Gastrocnemius medialis (tissue), 4 donors: ENCODE measurements around the gene COL4A1.

Source experiments
- CTCF ChIP-seq, 5 experiments: fragments of 450-650 bp in 3 of 5; fragments of 200-600 bp in 2 of 5; sonication (generic) in 2 of 5; IDR thresholded peaks in 4 of 5; conservative IDR thresholded peaks in 1 of 5; 1 replicate in 4 of 5; 2 replicates in 1 of 5; pipeline ENCODE4 v1.5.1; 2016 to 2019; ENCODE audit warnings: antibody characterized with exemption in 5 of 5, mild to moderate bottlenecking in 3 of 5, moderate library complexity in 3 of 5
- POLR2A ChIP-seq, 2 donors: fragments of 450-650 bp; IDR thresholded peaks; one replicate each; pipeline ENCODE4 v1.6.1; 2017; ENCODE audit warnings: antibody characterized with exemption in 2 of 2, mild to moderate bottlenecking in 2 of 2, moderate library complexity in 2 of 2

GRCh38 chr13:110250258-110250891 is 56.6 kb downstream of the COL4A1 start:
- TF ChIP-seq CTCF (IDR thresholded peaks at IDR 0.05 in 4 of 5, conservative IDR thresholded peaks at IDR 0.05 in 1 of 5): no peak
- TF ChIP-seq POLR2A (IDR thresholded peaks at IDR 0.05): no peak
